DOHH2 (cell line): ENCODE results near the gene CD1C.
A peak's percentile ranks its signal among the peaks of the same experiment; 100 is the strongest.

ENCODE experiments used
- H3F3A ChIP-seq: fragments of 200-600 bp; sonication (generic), shearing (Covaris generic); 2 replicates; pipeline ENCODE4 v1.6.0; 2016; ENCODE audit warnings: antibody characterized with exemption, mild to moderate bottlenecking; ENCODE audit not compliant: control insufficient read depth, insufficient read depth
- H3K27ac ChIP-seq: fragments of 200-600 bp; sonication (generic); 2 replicates; pipeline ENCODE4 v1.5.1; 2014; ENCODE audit warnings: low read depth, mild to moderate bottlenecking, low read length, moderate library complexity
- H3K27me3 ChIP-seq: fragments of 200-600 bp; sonication (generic); 2 replicates; pipeline ENCODE4 v1.6.1; 2014; ENCODE audit warnings: mild to moderate bottlenecking, low read length, mixed read lengths; ENCODE audit not compliant: control insufficient read depth
- H3K36me3 ChIP-seq: fragments of 200-600 bp; sonication (generic); 2 replicates; pipeline ENCODE4 v1.6.1; 2014; ENCODE audit warnings: mild to moderate bottlenecking, low read length, moderate library complexity, mixed read lengths; ENCODE audit not compliant: control insufficient read depth
- H3K4me1 ChIP-seq: fragments of 200-600 bp; sonication (generic); 2 replicates; pipeline ENCODE4 v1.6.1; 2014; ENCODE audit warnings: mild to moderate bottlenecking, low read length, mixed read lengths; ENCODE audit not compliant: control insufficient read depth
- H3K4me2 ChIP-seq: fragments of 200-600 bp; sonication (generic); 2 replicates; pipeline ENCODE4 v1.6.0; 2014; ENCODE audit warnings: mild to moderate bottlenecking, low read length, moderate library complexity
- H3K4me3 ChIP-seq: fragments of 200-600 bp; sonication (generic); 2 replicates; pipeline ENCODE4 v1.5.1; 2014; ENCODE audit warnings: mild to moderate bottlenecking, low read length, mixed read lengths
- H3K79me2 ChIP-seq: fragments of 200-600 bp; sonication (generic); 2 replicates; pipeline ENCODE4 v1.6.1; 2014; ENCODE audit warnings: mild to moderate bottlenecking, low read length, mixed read lengths; ENCODE audit not compliant: control insufficient read depth
- H3K9me2 ChIP-seq: fragments of 200-600 bp; sonication (generic); replicated peaks from 2 replicates; pipeline ENCODE4 v1.6.1; 2014; ENCODE audit warnings: mild to moderate bottlenecking, low read length, mixed read lengths; ENCODE audit not compliant: control insufficient read depth
- H3K9me3 ChIP-seq: fragments of 200-600 bp; sonication (generic); 2 replicates; pipeline ENCODE4 v1.6.1; 2014; ENCODE audit warnings: antibody characterized with exemption, low read length, mixed read lengths; ENCODE audit not compliant: control insufficient read depth, insufficient read depth
- H4K20me1 ChIP-seq: fragments of 200-600 bp; sonication (generic); 2 replicates; pipeline ENCODE4 v1.6.0; 2014; ENCODE audit warnings: low read depth, mild to moderate bottlenecking, antibody characterized with exemption, low read length, moderate library complexity; ENCODE audit not compliant: control insufficient read depth, insufficient read depth
- CTCF ChIP-seq: fragments of 200-600 bp; sonication (generic); IDR thresholded peaks from one replicate; pipeline ENCODE4 v1.5.1; 2014; ENCODE audit warnings: antibody characterized with exemption, mild to moderate bottlenecking, low read depth, low read length; ENCODE audit not compliant: poor library complexity, severe bottlenecking
- EZH2phosphoT487 ChIP-seq: fragments of 200-600 bp; sonication (generic); IDR thresholded peaks from 2 replicates; pipeline ENCODE4 v1.6.1; 2017; ENCODE audit warnings: borderline replicate concordance, mild to moderate bottlenecking, antibody characterized with exemption, low read length, moderate library complexity, mixed read lengths

Gene CD1C

GRCh38 chr1:158285756-158286241, 3.9 kb upstream of the CD1C start:
- Histone ChIP-seq H3K9me3 (no peaks in the 10 kb centered on the region), H3K27ac (peak overlapping the region; percentile 92), H4K20me1 (no peaks in the 10 kb centered on the region), H3F3A (peaks cover 45% of the 10 kb centered on the region), H3K36me3 (no peaks in the 10 kb centered on the region), H3K4me3 (peak overlapping the region; percentile 65), H3K27me3 (no peaks in the 10 kb centered on the region), H3K4me1 (peaks cover 87% of the 10 kb centered on the region), H3K4me2 (peak overlapping the region; percentile 78), H3K79me2 (no peaks in the 10 kb centered on the region), H3K9me2 (no peaks in the 10 kb centered on the region)
- TF ChIP-seq CTCF (no peak), EZH2phosphoT487 (no peak)

- peak overlapping the region; percentile 78 for H3K4me2 ChIP-seq
- no peaks in the 10 kb centered on the region for H3K9me3 ChIP-seq
- no peaks in the 10 kb centered on the region for H3K9me2 ChIP-seq
- H3K36me3 ChIP-seq, result no peaks in the 10 kb centered on the region
- H3K27ac ChIP-seq, result peak overlapping the region; percentile 92
- H3K27me3 ChIP-seq, result no peaks in the 10 kb centered on the region
- peak overlapping the region; percentile 65 for H3K4me3 ChIP-seq
- H3F3A ChIP-seq, result peaks cover 45% of the 10 kb centered on the region
- TF ChIP-seq EZH2phosphoT487 (no peak), CTCF (no peak)
- no peaks in the 10 kb centered on the region for H3K79me2 ChIP-seq
- peaks cover 93% of the 10 kb centered on the region for H3K4me1 ChIP-seq
- H4K20me1 ChIP-seq, result no peaks in the 10 kb centered on the region
Measured at GRCh38 chr1:158286487-158286886, 3.2 kb upstream of the CD1C start.

- no peaks in the 10 kb centered on the region for H3K9me3 ChIP-seq
- TF ChIP-seq EZH2phosphoT487 (no peak), CTCF (no peak)
- no peaks in the 10 kb centered on the region for H3K27me3 ChIP-seq
- H3K36me3 ChIP-seq, result no peaks in the 10 kb centered on the region
- no peaks in the 10 kb centered on the region for H3K79me2 ChIP-seq
- peaks cover 94% of the 10 kb centered on the region for H3K4me1 ChIP-seq
- peak overlapping the region; percentile 65 for H3K4me3 ChIP-seq
- H3K4me2 ChIP-seq, result peak overlapping the region; percentile 78
- H3F3A ChIP-seq, result peaks cover 45% of the 10 kb centered on the region
- no peaks in the 10 kb centered on the region for H3K9me2 ChIP-seq
- peak overlapping the region; percentile 92 for H3K27ac ChIP-seq
- H4K20me1 ChIP-seq, result no peaks in the 10 kb centered on the region
Measured at GRCh38 chr1:158286941-158287346, 2.8 kb upstream of the CD1C start.
